GM23248 (cell line): Measurements from ENCODE around the gene CADPS.

Experiments
- EZH2 ChIP-seq: fragments of 200-600 bp; sonication (generic); IDR thresholded peaks from 2 replicates; pipeline ENCODE4 v1.6.1; 2018; ENCODE audit warnings: antibody characterized with exemption, mild to moderate bottlenecking; ENCODE audit not compliant: insufficient read depth, poor library complexity, severe bottlenecking
- EZH2phosphoT487 ChIP-seq: fragments of 200-600 bp; sonication (generic); IDR thresholded peaks from 2 replicates; pipeline ENCODE4 v1.6.1; 2018; ENCODE audit warnings: antibody characterized with exemption, moderate library complexity, mild to moderate bottlenecking, low read depth; ENCODE audit not compliant: insufficient read depth

GRCh38 chr3:62797132-62797531 is 78.1 kb downstream of the CADPS start:
- TF ChIP-seq EZH2 (no peak), EZH2phosphoT487 (no peak)
